AG04450 (cell line): ENCODE measurements around the gene TRIM7. TPM values are rescaled to one million over a fixed set of nuclear protein-coding genes. Genes with fewer than 3 reads are reported as not detected.
A peak's percentile ranks its signal among the peaks of the same experiment; 100 is the strongest.

ENCODE experiments used
- CTCF ChIA-PET: fragments of 300-600, 350-600 bp; formaldehyde crosslinking; extraction: SDS; loops from one replicate; lab custom pipeline; 2022; ENCODE audit warnings: antibody characterized with exemption, inconsistent platforms; lab: Charles Lee
- POLR2A ChIA-PET: fragments of 350-600 bp; formaldehyde crosslinking; extraction: SDS; loops from one replicate; lab custom pipeline; 2021; ENCODE audit warnings: antibody characterized with exemption, inconsistent platforms; lab: Yijun Ruan, JAX
- DNase-seq: peaks from one replicate; pipeline ENCODE4 v3.0.0-alpha.2; 2011; ENCODE audit warnings: low read depth, low spot score
- H3K27ac ChIP-seq: one replicate; pipeline ENCODE4 v1.5.1; 2012; ENCODE audit warnings: low read depth, low read length, control low read depth
- H3K27me3 ChIP-seq: one replicate; pipeline ENCODE4 v1.6.0; 2012; ENCODE audit warnings: low read length; ENCODE audit not compliant: control insufficient read depth, insufficient read depth
- H3K4me3 ChIP-seq: 2 replicates; pipeline ENCODE4 v1.5.1; 2011; ENCODE audit warnings: mild to moderate bottlenecking, low read depth, low read length, control low read depth
- H3K9me3 ChIP-seq: 2 replicates; pipeline ENCODE4 v1.5.1; 2012; ENCODE audit warnings: low read length; ENCODE audit not compliant: control insufficient read depth, insufficient read depth
- polyA plus RNA-seq: library from polyadenylated mRNA; depleted of rRNA; stranded (reverse); fragments of >200 nt; gene quantifications from 2 replicates; pipeline ENCODE4 v1.2.3, GENCODE V29; 2011
- TF ChIP-seq, protein P1 (sequence below): IDR thresholded peaks from 2 replicates; pipeline ENCODE4 v1.5.1; 2011; ENCODE audit warnings: low read depth, low read length, control low read depth, inconsistent platforms

TRIM7 gene
- polyA plus RNA-seq, 1 experiment, result 1.1 TPM

DNA sequence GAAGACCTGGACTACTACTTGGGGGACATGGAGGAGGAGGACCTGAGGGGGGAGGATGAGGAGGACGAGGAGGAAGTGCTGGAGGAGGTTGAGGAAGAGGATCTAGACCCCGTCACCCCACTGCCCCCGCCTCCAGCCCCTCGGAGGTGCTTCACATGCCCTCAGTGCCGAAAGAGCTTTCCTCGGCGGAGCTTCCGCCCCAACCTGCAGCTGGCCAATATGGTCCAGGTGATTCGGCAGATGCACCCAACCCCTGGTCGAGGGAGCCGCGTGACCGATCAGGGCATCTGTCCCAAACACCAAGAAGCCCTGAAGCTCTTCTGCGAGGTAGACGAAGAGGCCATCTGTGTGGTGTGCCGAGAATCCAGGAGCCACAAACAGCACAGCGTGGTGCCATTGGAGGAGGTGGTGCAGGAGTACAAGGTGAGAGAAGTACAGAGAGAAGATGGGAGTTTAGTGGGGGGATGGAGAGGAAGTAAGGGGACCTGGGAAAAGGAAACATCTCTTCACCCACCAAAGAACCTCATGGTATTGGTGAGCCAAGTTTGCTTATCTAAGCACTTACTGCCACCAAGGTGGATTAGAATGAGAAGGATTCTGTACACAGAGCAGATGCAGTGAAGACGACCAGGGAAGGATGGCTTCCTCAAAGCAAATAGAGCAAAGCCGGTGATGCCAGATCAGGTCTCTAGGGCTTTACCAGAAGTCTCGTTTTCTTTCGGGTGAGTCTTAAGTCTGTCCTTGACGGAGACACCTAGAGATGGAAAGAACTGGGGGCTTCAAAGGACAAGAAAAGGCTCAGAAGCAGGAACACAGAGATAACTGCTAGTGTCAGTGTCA, 19.6 kb upstream of the TRIM7 start:
- POLR2A ChIA-PET, result interaction anchor here (1.7 to 3.1 kb wide), 3 partner anchors 10 to 19 kb away, joined by 15 to 25 read pairs (median 24); partner anchors contain the start of gene RACK1
- Histone ChIP-seq H3K27me3 (no peaks in the 10 kb centered on the region), H3K4me3 (peak overlapping the region; percentile 94), H3K9me3 (no peaks in the 10 kb centered on the region; the same call in 1 of the 2 replicates), H3K27ac (no peak overlapping the region)
- CTCF ChIA-PET, result no interaction called here
- no peak for DNase-seq
- TF ChIP-seq, protein P1, sequence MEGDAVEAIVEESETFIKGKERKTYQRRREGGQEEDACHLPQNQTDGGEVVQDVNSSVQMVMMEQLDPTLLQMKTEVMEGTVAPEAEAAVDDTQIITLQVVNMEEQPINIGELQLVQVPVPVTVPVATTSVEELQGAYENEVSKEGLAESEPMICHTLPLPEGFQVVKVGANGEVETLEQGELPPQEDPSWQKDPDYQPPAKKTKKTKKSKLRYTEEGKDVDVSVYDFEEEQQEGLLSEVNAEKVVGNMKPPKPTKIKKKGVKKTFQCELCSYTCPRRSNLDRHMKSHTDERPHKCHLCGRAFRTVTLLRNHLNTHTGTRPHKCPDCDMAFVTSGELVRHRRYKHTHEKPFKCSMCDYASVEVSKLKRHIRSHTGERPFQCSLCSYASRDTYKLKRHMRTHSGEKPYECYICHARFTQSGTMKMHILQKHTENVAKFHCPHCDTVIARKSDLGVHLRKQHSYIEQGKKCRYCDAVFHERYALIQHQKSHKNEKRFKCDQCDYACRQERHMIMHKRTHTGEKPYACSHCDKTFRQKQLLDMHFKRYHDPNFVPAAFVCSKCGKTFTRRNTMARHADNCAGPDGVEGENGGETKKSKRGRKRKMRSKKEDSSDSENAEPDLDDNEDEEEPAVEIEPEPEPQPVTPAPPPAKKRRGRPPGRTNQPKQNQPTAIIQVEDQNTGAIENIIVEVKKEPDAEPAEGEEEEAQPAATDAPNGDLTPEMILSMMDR, result no peak

DNA sequence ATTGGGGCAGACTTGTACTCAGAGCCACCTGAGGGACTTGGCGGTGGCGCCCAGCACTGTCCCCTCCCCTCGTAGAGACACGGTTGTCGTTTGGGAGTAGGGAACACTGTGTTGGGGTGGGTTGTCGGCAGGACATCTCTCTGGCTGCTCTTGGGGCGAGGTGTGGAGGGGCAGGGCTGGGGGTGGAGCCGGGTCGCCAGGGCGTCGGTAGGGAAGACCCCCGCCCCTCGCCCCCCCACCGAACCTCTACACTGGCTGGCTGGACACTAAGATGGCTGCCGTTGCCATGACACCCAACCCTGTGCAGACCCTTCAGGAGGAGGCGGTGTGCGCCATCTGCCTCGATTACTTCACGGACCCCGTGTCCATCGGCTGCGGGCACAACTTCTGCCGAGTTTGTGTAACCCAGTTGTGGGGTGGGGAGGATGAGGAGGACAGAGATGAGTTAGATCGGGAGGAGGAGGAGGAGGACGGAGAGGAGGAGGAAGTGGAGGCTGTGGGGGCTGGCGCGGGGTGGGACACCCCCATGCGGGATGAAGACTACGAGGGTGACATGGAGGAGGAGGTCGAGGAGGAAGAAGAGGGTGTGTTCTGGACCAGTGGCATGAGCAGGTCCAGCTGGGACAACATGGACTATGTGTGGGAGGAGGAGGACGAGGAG, 18.9 kb upstream of the TRIM7 start:
- ChIA-PET POLR2A (interaction anchor here (0.6 to 3.1 kb wide), 13 partner anchors 8 to 362 kb away, joined by 3 to 25 read pairs (median 4); partner anchors contain the start of gene RACK1), CTCF (no interaction called here)
- H3K27ac ChIP-seq, result peak overlapping the region; percentile 96
- H3K9me3 ChIP-seq, result no peaks in the 10 kb centered on the region; the same call in 1 of the 2 replicates
- H3K27me3 ChIP-seq, result no peaks in the 10 kb centered on the region
- H3K4me3 ChIP-seq, result peak overlapping the region; percentile 94
- TF ChIP-seq, protein P1, result no peak
- no peak for DNase-seq

DNA sequence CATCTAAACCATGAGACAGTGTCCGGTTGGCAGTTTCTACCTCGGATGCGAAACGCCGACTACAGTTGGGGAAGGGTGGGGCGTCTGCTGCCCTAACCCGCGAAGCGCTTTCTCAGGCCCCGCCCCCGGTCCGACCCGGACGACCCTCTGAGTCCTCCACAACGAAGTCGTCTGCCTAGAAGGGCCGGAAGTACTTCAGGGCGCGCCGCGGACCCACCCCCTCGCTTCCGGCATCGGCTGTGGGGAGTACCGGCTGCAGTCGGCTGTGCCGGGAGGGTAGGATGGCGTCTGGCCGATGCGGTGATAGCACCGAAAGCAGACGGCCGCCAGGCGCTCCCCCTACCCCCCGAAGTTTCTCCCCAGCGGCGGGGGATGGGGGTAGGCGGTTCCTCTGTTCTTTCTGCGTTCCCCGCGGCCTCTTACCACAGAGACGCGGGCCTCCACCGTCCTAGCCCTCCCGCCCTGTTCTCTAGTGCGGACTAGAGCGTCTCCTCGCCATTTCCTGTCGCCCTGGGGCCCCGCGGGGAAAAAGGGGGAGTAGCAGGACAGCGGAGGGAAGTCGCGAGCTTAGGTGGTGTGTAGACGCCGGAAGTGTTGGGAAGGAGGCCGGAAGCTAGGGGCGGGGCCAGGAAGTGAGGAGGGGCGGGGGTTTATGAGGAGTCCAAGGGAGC, 18.2 kb upstream of the TRIM7 start, which contains the start of gene TRIM41:
Gene TRIM41 (plus strand): TSS at position 224 of the 671 bp plus-strand sequence. CDS start 719 bp downstream, outside the sequence.
- peak within 1 kb of the TSS; percentile 96 for H3K27ac ChIP-seq
- TF ChIP-seq, protein P1, result no peak; the same call in 1 of the 2 replicates
- H3K27me3 ChIP-seq, result no peaks in the 10 kb centered on the region
- peak within 1 kb of the TSS; percentile 94 for H3K4me3 ChIP-seq
- CTCF ChIA-PET, result no interaction called here
- peak; percentile 98 for DNase-seq
- POLR2A ChIA-PET, result interaction anchor here (0.6 to 3.1 kb wide), 15 partner anchors 9 to 362 kb away, joined by 3 to 25 read pairs (median 4); partner anchors contain the start of gene RACK1
- H3K9me3 ChIP-seq, result no peaks in the 10 kb centered on the region; the same call in 1 of the 2 replicates

DNA sequence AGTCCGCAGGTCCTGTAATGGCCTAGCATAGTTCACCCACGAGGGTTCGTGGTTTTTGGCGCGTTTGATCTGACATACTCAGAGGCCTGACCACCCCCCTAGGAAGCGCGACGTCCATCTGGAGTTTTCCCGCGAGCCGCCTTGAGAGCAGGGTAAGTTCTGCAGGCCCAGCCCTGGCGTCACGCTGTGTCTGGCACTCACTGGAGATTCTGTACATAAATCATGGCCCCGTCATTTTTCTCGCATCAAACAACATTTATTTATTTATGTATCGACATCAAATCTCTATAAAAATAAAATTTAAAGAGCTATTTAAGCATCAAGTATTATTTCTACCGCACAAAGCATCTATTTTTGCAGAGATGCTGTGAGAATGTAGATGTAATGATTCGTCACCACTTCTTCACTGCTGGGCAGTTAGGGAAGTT, 17.6 kb upstream of the TRIM7 start:
- POLR2A ChIA-PET, result interaction anchor here (0.7 to 3.1 kb wide), 8 partner anchors 15 to 39 kb away, joined by 3 to 25 read pairs (median 4); partner anchors contain the start of genes RACK1 and TRIM52
- CTCF ChIA-PET, result no interaction called here
- Histone ChIP-seq H3K9me3 (no peaks in the 10 kb centered on the region; the same call in 1 of the 2 replicates), H3K27me3 (no peaks in the 10 kb centered on the region), H3K27ac (peak overlapping the region; percentile 96), H3K4me3 (peak overlapping the region; percentile 94)
- TF ChIP-seq, protein P1, result 0 out of 2 replicates have a peak, but pooled peaks have one; percentile 12
- DNase-seq, result no peak
